H1 (cell line): ENCODE measurements around the gene LIN54. TPM values are rescaled to one million over a fixed set of nuclear protein-coding genes. Genes with fewer than 3 reads are reported as not detected.

Experiments used
- CTCF ChIA-PET: fragments of 300-600 bp; sonication (Branson Sonifier 250); formaldehyde crosslinking; loops from one replicate; lab custom pipeline; 2021; ENCODE audit not compliant: partially characterized antibody; lab: Charles Lee
- POLR2A ChIA-PET: fragments of 300-600 bp; sonication (Branson Sonifier 250); formaldehyde crosslinking; loops from one replicate; lab custom pipeline; 2021; ENCODE audit warnings: inconsistent platforms; ENCODE audit not compliant: partially characterized antibody; lab: Charles Lee
- DNase-seq, 2 experiments: peaks; one replicate each; pipeline versions ENCODE4 v3.0.0 to v3.0.0-alpha.2; 2010 to 2022; ENCODE audit warnings: low spot score in 2 of 2, low read depth in 1 of 2, mixed read lengths in 1 of 2
- FAIRE-seq: peaks from 2 replicates; lab custom pipeline; 2011; peaks lifted over from hg19 to GRCh38; lab: Jason Lieb, UNC
- H2AFZ ChIP-seq: 2 replicates; pipeline ENCODE4 v1.8.1; 2012; ENCODE audit warnings: low read length, inconsistent platforms
- H2AK5ac ChIP-seq: 2 replicates; pipeline ENCODE4 v1.6.1; 2013; ENCODE audit warnings: low read depth, low read length
- H2BK120ac ChIP-seq: replicated peaks from 2 replicates; pipeline ENCODE3; 2013; ENCODE audit warnings: low read depth, low read length, inconsistent platforms
- H2BK12ac ChIP-seq: 2 replicates; pipeline ENCODE4 v1.6.1; 2013; ENCODE audit warnings: low read depth, low read length
- H2BK15ac ChIP-seq: 2 replicates; pipeline ENCODE4 v1.6.1; 2013; ENCODE audit warnings: low read length
- H2BK20ac ChIP-seq: 2 replicates; pipeline ENCODE4 v1.6.1; 2013; ENCODE audit warnings: low read length
- H2BK5ac ChIP-seq: 2 replicates; pipeline ENCODE4 v1.6.1; 2013; ENCODE audit warnings: low read depth, low read length
- H3K14ac ChIP-seq: 2 replicates; pipeline ENCODE4 v1.6.1; 2013; ENCODE audit warnings: inconsistent platforms; ENCODE audit not compliant: insufficient read length
- H3K18ac ChIP-seq: 2 replicates; pipeline ENCODE4 v1.6.1; 2013; ENCODE audit warnings: low read length; ENCODE audit errors: extremely low read depth
- H3K23ac ChIP-seq: 2 replicates; pipeline ENCODE4 v1.6.1; 2013; ENCODE audit warnings: inconsistent platforms; ENCODE audit not compliant: insufficient read length
- H3K23me2 ChIP-seq: 2 replicates; pipeline ENCODE4 v1.6.1; 2013; ENCODE audit warnings: low read depth, low read length
- H3K27ac ChIP-seq: 2 replicates; pipeline ENCODE4 v1.6.1; 2011; ENCODE audit warnings: low read depth, low read length, inconsistent platforms
- H3K27me3 ChIP-seq, 4 experiments: replicated peaks in 1 of 4; 1 replicate in 1 of 4; 2 replicates in 3 of 4; pipeline versions ENCODE4 v1.6.1 to v1.8.1; 2011 to 2013; ENCODE audit warnings: low read length in 3 of 4, mild to moderate bottlenecking in 3 of 4, inconsistent platforms in 2 of 4, mixed read lengths in 2 of 4, moderate library complexity in 1 of 4; ENCODE audit not compliant: control insufficient read depth in 3 of 4, insufficient read depth in 3 of 4; ENCODE audit errors: extremely low read depth in 1 of 4
- H3K36me3 ChIP-seq, 4 experiments: 2 replicates each; pipeline versions ENCODE4 v1.6.1 to v1.8.1; 2011 to 2013; ENCODE audit warnings: mild to moderate bottlenecking in 4 of 4, low read length in 3 of 4, moderate library complexity in 2 of 4, control low read depth in 1 of 4, inconsistent platforms in 1 of 4; ENCODE audit not compliant: insufficient read depth in 4 of 4, control insufficient read depth in 2 of 4
- H3K4ac ChIP-seq: replicated peaks from 2 replicates; pipeline ENCODE3; 2013; ENCODE audit warnings: low read length, low read depth, mixed read lengths, inconsistent platforms; ENCODE audit not compliant: insufficient read length
- H3K4me1 ChIP-seq, 4 experiments: replicated peaks in 1 of 4; 1 replicate in 1 of 4; 2 replicates in 3 of 4; pipeline versions ENCODE4 v1.6.1 to v1.8.1; 2011 to 2013; ENCODE audit warnings: low read length in 3 of 4, inconsistent platforms in 2 of 4, mixed read lengths in 1 of 4; ENCODE audit not compliant: insufficient read depth in 4 of 4, control insufficient read depth in 3 of 4
- H3K4me2 ChIP-seq, 2 experiments: 2 replicates each; pipeline versions ENCODE4 v1.6.1 to v1.8.1; 2011 to 2013; ENCODE audit warnings: low read depth in 2 of 2, low read length in 2 of 2, control low read depth in 1 of 2, inconsistent platforms in 1 of 2, mild to moderate bottlenecking in 1 of 2; ENCODE audit not compliant: insufficient read depth in 1 of 2
- H3K4me3 ChIP-seq, 4 experiments: fragments of 200-600, 300-600 bp in 1 of 4; sonication (generic), shearing (Covaris generic), sonication (Bioruptor Twin) in 1 of 4; 2 replicates each; pipeline versions ENCODE4 v1.5.1 to v1.8.1; 2011 to 2016; ENCODE audit warnings: low read length in 4 of 4, low read depth in 3 of 4, control low read depth in 2 of 4, inconsistent platforms in 2 of 4, mild to moderate bottlenecking in 2 of 4, mixed read lengths in 1 of 4, moderate library complexity in 1 of 4; ENCODE audit not compliant: insufficient read depth in 2 of 4; ENCODE audit errors: extremely low read depth in 1 of 4
- H3K56ac ChIP-seq: replicated peaks from 2 replicates; pipeline ENCODE3; 2013; ENCODE audit warnings: low read depth, mild to moderate bottlenecking, mixed read lengths, low read length, inconsistent platforms; ENCODE audit not compliant: insufficient read length
- H3K79me1 ChIP-seq: 2 replicates; pipeline ENCODE4 v1.6.1; 2013; ENCODE audit warnings: low read depth, low read length, control low read depth
- H3K79me2 ChIP-seq, 2 experiments: 2 replicates each; pipeline versions ENCODE4 v1.6.1 to v1.8.1; 2012 to 2013; ENCODE audit warnings: low read length in 2 of 2, mild to moderate bottlenecking in 2 of 2, inconsistent platforms in 1 of 2; ENCODE audit not compliant: insufficient read depth in 2 of 2, control insufficient read depth in 1 of 2
- H3K9ac ChIP-seq, 4 experiments: replicated peaks in 1 of 4; 1 replicate in 1 of 4; 2 replicates in 3 of 4; pipeline versions ENCODE4 v1.6.1 to v1.8.1; 2011 to 2013; ENCODE audit warnings: low read depth in 3 of 4, low read length in 3 of 4, control low read depth in 2 of 4, mild to moderate bottlenecking in 2 of 4, moderate library complexity in 2 of 4, inconsistent platforms in 1 of 4; ENCODE audit errors: extremely low read depth in 1 of 4
- H3K9me3 ChIP-seq, 2 experiments: 2 replicates each; pipeline versions ENCODE4 v1.6.1 to v1.8.1; 2012 to 2013; ENCODE audit warnings: mild to moderate bottlenecking in 2 of 2, moderate library complexity in 2 of 2, control low read depth in 1 of 2, inconsistent platforms in 1 of 2, low read depth in 1 of 2, low read length in 1 of 2, mixed read lengths in 1 of 2; ENCODE audit not compliant: insufficient read depth in 2 of 2
- H4K20me1 ChIP-seq, 2 experiments: replicated peaks in 1 of 2; 2 replicates each; pipeline versions ENCODE3 to v1.8.1; 2011 to 2013; ENCODE audit warnings: inconsistent platforms in 2 of 2, low read length in 2 of 2, mild to moderate bottlenecking in 1 of 2; ENCODE audit not compliant: insufficient read depth in 2 of 2, control insufficient read depth in 1 of 2
- H4K5ac ChIP-seq: 2 replicates; pipeline ENCODE4 v1.6.1; 2013; ENCODE audit warnings: low read length, low read depth, mixed read lengths, inconsistent platforms; ENCODE audit not compliant: insufficient read length
- H4K8ac ChIP-seq: 2 replicates; pipeline ENCODE4 v1.8.0; 2013; ENCODE audit warnings: mild to moderate bottlenecking, moderate library complexity, low read length, inconsistent platforms; ENCODE audit not compliant: insufficient read depth; ENCODE audit errors: extremely low read depth
- H4K91ac ChIP-seq: replicated peaks from 2 replicates; pipeline ENCODE3; 2013; ENCODE audit warnings: low read length, mixed read lengths, inconsistent platforms; ENCODE audit not compliant: insufficient read length
- ATF2 ChIP-seq: IDR thresholded peaks from 2 replicates; pipeline ENCODE4 v1.6.1; 2012; ENCODE audit warnings: low read length, inconsistent platforms
- BRCA1 ChIP-seq: IDR thresholded peaks from 2 replicates; pipeline ENCODE4 v1.6.1; 2012; ENCODE audit warnings: low read depth, low read length, improper control_type of control experiment
- EP300 ChIP-seq, 2 experiments: IDR thresholded peaks; 1 replicate in 1 of 2; 2 replicates in 1 of 2; pipeline ENCODE4 v1.6.1; 2011 to 2012; ENCODE audit warnings: low read depth in 2 of 2, low read length in 2 of 2, mild to moderate bottlenecking in 2 of 2, borderline replicate concordance in 1 of 2, inconsistent platforms in 1 of 2, moderate library complexity in 1 of 2
- FOSL1 ChIP-seq: IDR thresholded peaks from 2 replicates; pipeline ENCODE4 v1.6.1; 2011; ENCODE audit warnings: mild to moderate bottlenecking, low read depth, low read length, moderate library complexity; ENCODE audit not compliant: insufficient read depth
- HDAC2 ChIP-seq, 2 experiments: fragments of 300-600 bp in 1 of 2; sonication (generic) in 1 of 2; IDR thresholded peaks; 2 replicates each; pipeline ENCODE4 v1.6.1; 2011 to 2012; ENCODE audit warnings: low read depth in 2 of 2, low read length in 2 of 2, mild to moderate bottlenecking in 2 of 2, moderate library complexity in 2 of 2, borderline replicate concordance in 1 of 2, inconsistent platforms in 1 of 2
- KDM1A ChIP-seq: fragments of 200-600, 300-600 bp; sonication (generic); IDR thresholded peaks from 2 replicates; pipeline ENCODE4 v1.7.1; 2016; ENCODE audit warnings: mild to moderate bottlenecking, low read length, borderline replicate concordance
- NRF1 ChIP-seq: IDR thresholded peaks from 2 replicates; pipeline ENCODE4 v1.6.1; 2011; ENCODE audit warnings: mild to moderate bottlenecking, low read depth, low read length, improper control_type of control experiment
- PHF8 ChIP-seq: fragments of 200-600 bp; sonication (generic); conservative IDR thresholded peaks from 2 replicates; pipeline ENCODE4 v1.7.1; 2012; ENCODE audit warnings: low read depth, mild to moderate bottlenecking, inconsistent platforms, low read length, moderate library complexity
- RFX5 ChIP-seq: IDR thresholded peaks from 2 replicates; pipeline ENCODE4 v1.6.1; 2011; ENCODE audit warnings: low read depth, low read length, improper control_type of control experiment, borderline replicate concordance
- SP1 ChIP-seq: IDR thresholded peaks from 2 replicates; pipeline ENCODE4 v1.6.1; 2011; ENCODE audit warnings: low read depth, low read length
- TBP ChIP-seq: IDR thresholded peaks from 2 replicates; pipeline ENCODE4 v1.6.1; 2011; ENCODE audit warnings: low read depth, low read length, improper control_type of control experiment
- WGBS, 2 experiments: shearing (Covaris generic) in 1 of 2; methylation state at CpG; one replicate each; pipeline versions ENCODE4 v1.1.6 to v1.1.7; 2013 to 2015; ENCODE audit warnings: low lambda C conversion rate in 2 of 2, mixed read lengths in 2 of 2, inconsistent platforms in 1 of 2, low coverage in 1 of 2, missing lambda C conversion rate in 1 of 2; ENCODE audit not compliant: insufficient replicate concordance in 2 of 2, insufficient coverage in 1 of 2, insufficient read length in 1 of 2; ENCODE audit errors: extremely low coverage in 1 of 2, missing lambda C conversion rate in 1 of 2; 5-methylcytosine and 5-hydroxymethylcytosine counted together
- polyA plus RNA-seq, 7 experiments: library from polyadenylated mRNA; depleted of rRNA in 3 of 7; stranded (reverse) in 5 of 7; unstranded in 2 of 7; fragments of >200 nt in 5 of 7; fragments of 200-250 nt in 2 of 7; gene quantifications; 1 replicate in 5 of 7; 2 replicates in 1 of 7; 4 replicates in 1 of 7; pipeline versions ENCODE4 v1.2.1 to v1.2.3, GENCODE V29; 2011 to 2013; ENCODE audit warnings: missing spikeins in 2 of 7, mixed read lengths in 2 of 7
- total RNA-seq: library from RNA; stranded (reverse); fragmentation: NEBNext Ultra II Directional; extraction: Animal tissue kit (Norgen Biotek cat#: 25700); gene quantifications from 2 replicates; pipeline ENCODE4 v1.2.1, GENCODE V29; 2021

The LIN54 gene
- total and polyA plus RNA-seq, 2 of the 8 experiments (the other 6 are each of a cell fraction or from before 2014, with no cell fraction given): 5.7 to 11.1 TPM

GRCh38 chr4:83022724-83023450 lies 12.3 kb upstream of the LIN54 start:
- no peak overlapping the region for H3K4me2 ChIP-seq
- no peak overlapping the region for H3K56ac ChIP-seq
- H3K4ac ChIP-seq: no peak overlapping the region
- H3K23me2 ChIP-seq: no peaks in the 10 kb centered on the region
- no peak overlapping the region for H2BK120ac ChIP-seq
- no peaks in the 10 kb centered on the region for H3K27me3 ChIP-seq
- no peak overlapping the region for H2BK5ac ChIP-seq
- no peak overlapping the region for H3K4me3 ChIP-seq
- no peak overlapping the region for H3K23ac ChIP-seq
- H2BK20ac ChIP-seq: no peak overlapping the region
- H2AK5ac ChIP-seq: no peak overlapping the region
- peaks cover 0 to 4% of the 10 kb centered on the region in 2 experiments; a peak in 2 of 4 replicates for H3K9me3 ChIP-seq
- H4K8ac ChIP-seq: no peak overlapping the region
- H3K36me3 ChIP-seq: no peaks in the 10 kb centered on the region
- 72% methylated on average over 2 of the region's 2 CpGs; no CpG with 5 or more reads in 1 of the 2 experiments for WGBS, 2 experiments
- ChIA-PET CTCF (no interaction called here), POLR2A (interaction anchor here (0.6 to 2.0 kb wide), 4 partner anchors 10 to 145 kb away, joined by 3 to 8 read pairs (median 6); partner anchors contain the start of gene COPS4)
- FAIRE-seq: no peak
- H3K9ac ChIP-seq: no peak overlapping the region
- H3K79me1 ChIP-seq: no peaks in the 10 kb centered on the region
- H4K5ac ChIP-seq: no peak overlapping the region
- H2BK12ac ChIP-seq: no peak overlapping the region
- no peak overlapping the region for H3K18ac ChIP-seq
- DNase-seq: no peak
- H4K91ac ChIP-seq: no peak overlapping the region
- H2BK15ac ChIP-seq: no peak overlapping the region
- no peaks in the 10 kb centered on the region for H3K4me1 ChIP-seq
- no peak overlapping the region for H3K14ac ChIP-seq
- H3K27ac ChIP-seq: no peak overlapping the region
- H2AFZ ChIP-seq: no peak overlapping the region
- H4K20me1 ChIP-seq: no peaks in the 10 kb centered on the region
- H3K79me2 ChIP-seq: no peaks in the 10 kb centered on the region
- TF ChIP-seq FOSL1 (no peak), ATF2 (no peak), KDM1A (no peak), PHF8 (no peak), RFX5 (no peak), HDAC2 (IDR thresholded peaks at IDR 0.05; ENCODE audit: borderline replicate concordance in 1 of 2, low read depth in 2 of 2, low read length in 2 of 2) (no peak), TBP (no peak), SP1 (no peak), NRF1 (no peak), BRCA1 (no peak), EP300 (IDR thresholded peaks at IDR 0.05; ENCODE audit: borderline replicate concordance in 1 of 2, low read depth in 2 of 2, low read length in 2 of 2) (no peak)
